Measurements from ENCODE around the gene FTL.

FTL gene

DNA sequence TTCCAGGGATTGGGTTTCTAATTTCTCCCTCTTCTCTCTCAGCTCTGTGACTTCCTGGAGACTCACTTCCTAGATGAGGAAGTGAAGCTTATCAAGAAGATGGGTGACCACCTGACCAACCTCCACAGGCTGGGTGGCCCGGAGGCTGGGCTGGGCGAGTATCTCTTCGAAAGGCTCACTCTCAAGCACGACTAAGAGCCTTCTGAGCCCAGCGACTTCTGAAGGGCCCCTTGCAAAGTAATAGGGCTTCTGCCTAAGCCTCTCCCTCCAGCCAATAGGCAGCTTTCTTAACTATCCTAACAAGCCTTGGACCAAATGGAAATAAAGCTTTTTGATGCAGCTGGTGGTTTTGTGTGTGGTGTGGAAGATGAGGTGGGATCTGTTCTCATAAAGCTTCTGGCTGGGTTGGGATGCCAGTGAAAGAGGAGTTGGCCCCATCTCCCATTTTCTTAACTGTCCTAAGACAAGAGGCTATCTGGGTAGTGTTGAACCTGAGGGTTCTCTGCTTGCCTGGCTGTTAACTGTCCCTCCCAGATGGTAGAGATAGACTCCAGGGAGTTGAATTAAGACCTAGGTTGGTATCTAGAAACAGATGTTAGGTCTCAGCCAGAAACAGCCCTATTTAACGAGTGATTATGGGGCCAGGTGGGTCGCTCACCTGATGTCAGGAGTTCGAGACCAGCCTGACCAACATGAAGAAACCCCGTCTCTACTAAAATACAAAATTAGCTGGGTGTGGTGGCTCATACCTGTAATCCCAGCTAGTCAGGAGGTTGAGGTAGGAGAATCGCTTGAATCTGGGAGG, 1.6 kb downstream of the FTL start:
- FAIRE-seq = no peak

DNA sequence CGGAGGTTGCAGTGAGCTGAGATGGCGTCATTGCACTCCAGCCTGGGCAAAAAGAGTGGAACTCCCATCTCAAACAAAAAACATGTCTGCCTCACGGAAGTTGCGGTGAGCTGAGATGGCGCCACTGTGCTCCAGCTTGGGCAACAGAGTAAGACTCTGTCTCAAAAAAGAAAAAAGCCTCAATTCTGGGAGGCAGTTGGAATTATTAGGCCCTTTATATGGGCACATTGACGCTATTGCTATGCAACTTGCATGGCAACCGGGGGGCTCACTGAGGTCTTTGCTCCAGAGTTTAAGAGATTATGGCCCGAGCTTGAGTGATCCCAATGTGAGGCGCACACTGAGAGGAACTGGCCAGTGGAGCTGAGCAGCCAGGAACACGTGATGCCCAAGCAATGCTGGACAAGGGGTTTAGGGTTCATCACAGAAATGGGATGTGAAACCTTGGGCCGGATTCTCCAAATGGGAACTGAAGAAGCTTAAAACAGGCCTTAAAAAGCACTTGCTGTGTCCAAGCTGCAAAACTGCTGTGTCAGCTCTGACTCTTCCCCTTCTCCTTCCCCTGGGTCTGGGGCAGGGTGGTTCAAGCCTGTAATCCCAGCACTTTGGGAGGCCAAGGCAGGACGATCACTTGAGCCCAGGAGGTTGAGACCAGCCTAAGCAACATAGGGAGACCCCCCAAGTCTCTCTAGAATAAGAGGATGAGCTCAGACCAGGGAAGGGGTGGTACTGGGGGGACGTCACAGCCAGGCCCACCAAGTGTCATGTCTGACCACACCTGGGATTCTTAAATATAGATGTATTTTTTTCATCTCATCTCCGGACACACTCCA, 2.5 kb downstream of the FTL start:
- FAIRE-seq = no peak

DNA sequence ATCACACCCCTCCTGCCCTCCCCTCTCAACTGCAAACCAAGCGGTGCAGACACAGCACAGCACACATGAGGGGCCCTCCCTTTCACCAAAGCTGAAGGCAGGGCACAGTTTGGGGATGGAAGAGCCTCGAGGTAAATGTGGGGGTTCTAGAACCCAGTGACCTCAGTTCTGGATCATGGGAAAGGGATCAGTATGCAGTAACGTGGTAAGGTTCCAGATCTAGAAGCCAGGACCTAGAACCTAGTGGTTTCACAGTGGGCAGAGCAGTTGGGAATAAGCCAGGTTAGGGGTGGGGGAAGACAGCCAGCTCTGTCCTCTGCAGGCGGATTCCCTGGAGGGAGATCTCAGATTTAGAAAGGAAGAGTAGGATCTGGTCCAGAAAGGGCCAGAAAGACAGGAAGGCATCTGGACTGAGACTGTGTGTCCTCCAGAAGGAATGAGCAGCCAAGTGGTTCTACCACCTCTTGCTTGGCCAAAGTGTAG, 3.1 kb downstream of the FTL start:
- FAIRE-seq = no peak

DNA sequence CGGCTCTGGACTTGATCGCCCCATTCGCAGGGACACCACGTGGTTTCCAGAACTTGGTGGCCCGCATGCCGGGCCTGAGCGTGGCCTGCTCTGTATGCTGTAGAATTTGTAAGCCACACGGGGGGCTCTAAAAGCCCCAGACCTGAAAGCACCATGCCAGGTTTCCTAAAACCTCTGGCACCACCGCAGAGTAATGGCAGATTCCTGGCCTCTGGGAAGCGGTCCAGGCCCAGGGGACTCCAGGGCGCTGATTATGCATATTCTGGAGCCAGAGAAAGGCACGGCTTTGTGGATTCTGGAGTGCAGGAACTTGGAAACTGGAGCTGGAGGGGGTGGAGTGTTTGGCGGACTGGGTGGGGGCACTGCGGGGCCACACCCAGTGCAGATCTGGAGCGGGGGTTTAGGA, 3.7 kb downstream of the FTL start:
- no peak for FAIRE-seq

DNA sequence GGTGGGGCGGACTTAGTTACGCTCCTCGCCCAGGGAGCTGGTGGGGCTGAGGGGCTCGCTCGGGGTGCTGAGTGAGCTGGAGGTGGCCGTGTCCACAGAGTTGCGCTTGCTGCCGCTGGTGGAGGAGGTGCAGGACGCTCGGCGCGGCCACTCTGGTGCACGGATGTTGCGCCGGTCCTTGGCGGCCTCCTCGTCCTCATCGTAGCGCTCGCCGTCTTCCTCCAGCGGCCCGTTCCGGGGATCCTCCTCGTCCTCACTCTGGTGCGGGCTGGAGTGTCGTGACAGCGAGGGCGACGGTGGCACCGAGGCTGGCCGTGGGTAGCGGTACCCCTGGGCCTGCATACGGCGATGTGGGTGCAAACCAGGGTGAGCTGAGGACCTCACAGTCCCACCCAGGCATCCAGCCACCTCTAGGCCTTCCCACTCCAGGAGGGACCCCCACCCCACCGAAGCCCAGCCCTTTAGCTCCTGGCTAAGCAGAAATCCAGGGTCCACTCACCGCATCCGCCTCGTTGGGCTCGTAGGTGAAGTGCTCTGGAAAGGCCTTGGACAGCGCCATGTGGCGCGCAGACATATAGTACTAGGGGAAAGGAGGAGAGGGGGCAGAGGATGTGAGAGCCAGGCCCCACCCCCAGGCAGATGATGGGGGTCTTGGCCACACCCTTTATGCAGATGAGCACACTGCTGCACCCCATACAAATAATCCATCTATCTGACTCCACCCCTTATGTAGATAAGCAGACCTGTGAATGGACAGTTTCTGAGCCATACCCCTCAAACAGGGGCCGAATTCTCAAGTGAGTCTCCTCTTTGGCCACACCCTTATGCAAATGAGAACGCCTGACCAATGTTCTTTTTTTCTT, 4.4 kb downstream of the FTL start:
- no peak for FAIRE-seq

DNA sequence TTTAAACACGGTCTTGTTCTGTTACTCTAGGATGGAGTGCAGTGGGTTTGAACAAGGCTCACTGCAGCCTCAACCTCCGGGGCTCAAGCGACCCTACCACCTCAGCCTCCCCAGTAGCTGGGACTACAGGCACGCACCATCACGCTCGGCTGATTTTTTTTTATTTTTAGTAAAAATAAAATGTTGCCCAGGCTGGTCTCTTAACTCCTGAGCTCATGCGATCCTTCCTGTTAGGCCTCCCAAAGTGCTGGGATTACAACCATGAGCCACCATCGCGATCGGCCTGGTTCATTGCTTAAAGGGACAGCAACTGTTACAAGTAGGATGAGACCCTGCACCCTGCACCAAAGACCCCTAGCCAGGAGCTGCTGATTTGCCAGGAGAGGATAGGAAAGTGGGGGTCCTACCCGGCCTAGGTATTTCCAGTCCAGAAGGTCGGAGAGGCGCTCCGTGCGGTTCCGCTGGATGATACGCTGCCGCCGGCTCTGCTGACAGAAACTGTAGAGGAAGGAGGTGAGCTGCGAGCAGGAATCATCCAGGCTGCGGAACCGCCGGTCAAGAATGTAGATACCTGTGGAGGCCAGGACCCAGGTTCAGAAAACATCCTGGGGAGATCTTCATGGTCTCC, 5.1 kb downstream of the FTL start:
- FAIRE-seq = no peak

DNA sequence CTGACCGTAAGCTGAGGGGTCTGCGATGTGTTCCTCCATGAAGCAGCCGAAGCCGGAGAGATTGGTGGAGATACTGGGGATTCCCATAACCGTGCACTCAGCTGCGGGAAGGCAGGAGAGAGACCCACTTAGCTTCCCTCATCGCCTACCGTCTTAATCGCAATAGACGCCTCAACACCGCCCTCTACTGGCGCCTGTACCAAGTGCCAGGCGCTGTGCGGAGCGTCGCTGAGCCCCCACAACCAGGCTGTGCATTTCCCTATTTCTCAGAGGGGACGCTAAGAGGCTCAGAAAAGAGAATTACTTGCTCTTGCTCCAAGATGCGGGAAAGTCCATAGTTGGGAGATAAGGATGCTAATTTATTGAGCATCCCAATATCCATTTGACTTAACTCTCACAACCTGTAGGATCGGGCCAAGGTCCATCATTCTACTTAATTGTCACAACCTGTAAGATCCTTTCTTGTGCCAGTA, 5.8 kb downstream of the FTL start:
- no peak for FAIRE-seq

DNA sequence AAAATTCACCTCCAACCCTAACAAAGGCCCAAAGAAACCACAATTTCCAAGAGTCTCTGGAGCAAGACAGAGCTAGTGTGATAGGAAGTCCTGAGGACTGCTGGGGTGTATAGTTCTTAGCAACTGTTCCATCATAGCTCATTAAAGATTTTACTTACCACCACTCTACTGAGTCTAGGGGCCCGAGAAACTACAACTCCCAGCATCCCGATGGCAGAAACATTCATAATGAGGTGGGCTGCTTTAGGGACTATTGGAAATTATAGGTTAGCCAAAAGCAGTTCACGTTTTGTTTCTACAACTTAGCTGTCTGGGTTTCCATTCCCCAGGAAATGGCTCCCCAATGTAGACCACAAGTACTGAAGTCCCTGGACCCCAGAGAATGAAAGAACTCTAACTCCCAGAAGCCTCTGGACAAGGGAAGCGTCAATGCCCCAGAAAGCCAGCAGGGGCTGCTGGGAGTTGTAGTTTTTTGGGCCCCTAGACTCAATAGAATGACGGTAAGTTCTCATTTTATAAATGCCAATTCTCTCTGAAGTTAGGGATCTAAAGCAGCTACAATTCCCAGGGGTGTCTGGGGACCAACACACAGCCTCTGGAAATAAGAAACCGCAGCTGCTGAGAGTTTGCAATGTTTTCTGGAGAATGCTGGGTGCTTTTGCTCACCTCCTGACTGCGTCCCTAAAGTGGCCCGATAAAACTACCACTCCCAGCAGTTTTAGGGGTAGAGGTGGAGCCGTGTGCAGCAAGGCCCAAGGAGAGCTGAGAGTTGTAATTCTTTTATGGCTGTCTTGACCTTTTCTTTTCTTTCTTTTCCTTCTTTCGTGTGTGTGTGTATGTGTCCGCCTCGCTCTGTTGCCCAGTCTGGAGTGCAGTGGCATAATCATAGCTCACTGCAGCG, 11.1 kb downstream of the FTL start:
- FAIRE-seq = no peak

DNA sequence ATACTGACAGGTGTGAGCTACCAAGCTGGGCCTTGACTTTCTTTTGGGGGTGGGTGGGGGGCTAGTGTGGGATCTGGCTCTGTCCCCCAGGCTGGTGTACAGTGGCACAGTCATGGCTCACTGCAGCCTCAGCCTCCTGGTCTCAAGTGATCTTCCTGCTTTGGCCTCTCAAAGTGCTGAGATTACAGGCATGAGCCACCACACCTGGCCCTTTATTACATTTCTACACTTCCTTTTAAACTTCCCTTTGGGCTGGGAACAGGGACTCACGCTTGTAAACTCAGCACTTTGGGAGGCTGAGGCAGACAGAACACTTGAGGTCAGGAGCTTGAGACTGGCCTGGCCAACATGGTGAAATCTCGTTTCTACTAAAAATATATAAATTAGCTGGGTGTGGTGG, 12.0 kb downstream of the FTL start:
- no peak for FAIRE-seq

DNA sequence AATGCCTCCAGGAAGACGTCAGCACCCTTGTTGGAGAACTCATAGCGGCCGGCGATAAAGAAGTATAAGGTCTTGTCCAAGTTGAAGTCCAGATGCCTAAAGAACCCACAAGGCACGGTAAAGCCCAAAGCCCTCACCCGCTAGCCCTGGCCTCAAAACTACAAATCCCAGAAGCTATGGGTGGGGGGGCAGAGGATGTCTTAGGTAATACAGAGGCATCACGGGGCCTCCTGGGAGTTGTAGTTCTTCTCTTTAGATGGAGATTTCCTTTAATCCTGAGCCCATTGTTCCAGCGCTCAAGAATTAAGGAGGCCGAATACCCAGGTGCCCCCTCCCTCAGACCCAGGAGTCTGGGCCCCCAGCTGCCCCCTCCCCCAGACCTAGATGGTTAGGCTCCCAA, 17.2 kb downstream of the FTL start:
- FAIRE-seq = no peak

DNA sequence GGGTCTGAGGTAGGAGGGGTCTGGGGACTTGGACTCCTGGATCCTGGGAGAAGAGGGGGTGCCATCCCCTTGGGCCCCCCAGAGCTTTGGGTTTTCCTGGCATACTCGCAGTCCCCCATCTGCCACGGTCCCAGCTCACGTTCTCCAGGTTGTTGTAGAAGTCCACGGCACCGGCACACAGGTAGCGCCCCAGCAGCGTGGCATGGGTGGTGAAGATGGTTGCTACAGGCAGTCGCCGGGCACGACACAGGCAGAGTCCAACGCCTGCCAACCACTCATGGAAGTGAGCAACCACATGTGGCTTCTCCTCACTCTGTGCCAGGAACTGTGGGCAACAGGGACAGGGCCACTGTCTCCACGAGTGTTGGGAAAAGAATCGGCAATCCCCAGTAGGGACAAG, 20.6 kb downstream of the FTL start:
- no peak for FAIRE-seq

DNA sequence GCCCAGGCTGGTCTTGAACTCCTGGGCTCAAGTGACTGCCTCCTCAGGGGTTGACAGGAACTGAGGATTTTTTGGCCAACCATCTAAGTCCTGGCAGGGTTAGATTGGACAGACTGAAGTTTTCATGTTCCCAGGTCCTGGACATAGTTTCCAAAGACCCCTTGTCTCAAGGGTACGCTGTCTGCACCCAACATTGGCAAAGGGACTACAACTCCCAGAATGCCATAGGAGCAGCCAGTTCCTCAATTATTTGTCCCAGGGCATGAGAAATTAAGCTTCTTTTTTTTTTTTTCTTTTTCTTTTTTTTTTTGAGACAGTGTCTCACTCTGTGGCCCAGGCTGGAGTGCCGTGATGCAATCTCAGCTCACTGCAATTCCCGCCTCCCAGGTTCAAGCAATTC, 21.1 kb downstream of the FTL start:
- FAIRE-seq = no peak

DNA sequence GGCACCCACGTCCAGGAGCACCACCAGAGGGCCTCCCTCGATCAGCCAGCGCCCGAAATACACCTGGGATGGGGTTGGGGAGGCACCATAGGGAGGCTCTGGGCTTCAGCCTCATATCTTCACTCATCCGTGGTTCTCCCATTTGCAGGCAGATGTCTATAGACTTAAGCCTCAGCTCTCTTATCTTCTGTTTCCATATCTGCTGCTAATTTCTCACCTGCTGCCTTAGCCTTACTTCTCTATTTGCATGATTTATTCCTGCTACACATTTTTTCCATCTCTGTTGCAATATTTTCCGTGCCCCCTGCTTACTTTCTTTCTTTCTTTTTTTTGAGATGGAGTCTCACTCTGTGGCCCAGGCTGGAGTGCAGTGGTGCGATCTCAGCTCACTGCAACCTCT, 22.2 kb downstream of the FTL start:
- FAIRE-seq = no peak

DNA sequence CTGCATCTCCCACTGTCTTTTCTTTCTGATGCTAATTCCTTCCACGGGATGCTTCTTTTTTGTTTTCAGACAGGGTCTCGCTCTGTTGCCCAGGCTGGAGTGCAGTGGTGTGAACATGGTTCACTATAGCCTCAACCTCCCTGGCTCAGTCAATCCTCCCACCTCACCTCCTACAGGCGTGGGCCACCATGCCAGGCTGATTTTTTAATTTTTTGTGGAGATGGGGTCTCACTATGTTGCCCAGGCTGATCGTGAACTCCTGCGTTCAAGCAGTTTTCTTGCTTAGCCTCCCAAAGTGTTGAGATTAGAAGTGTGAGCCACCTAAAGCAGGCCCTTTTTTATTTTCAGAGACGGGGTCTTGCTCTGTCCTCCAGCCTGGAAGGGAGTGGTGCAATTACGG, 23.2 kb downstream of the FTL start:
- FAIRE-seq = no peak

DNA sequence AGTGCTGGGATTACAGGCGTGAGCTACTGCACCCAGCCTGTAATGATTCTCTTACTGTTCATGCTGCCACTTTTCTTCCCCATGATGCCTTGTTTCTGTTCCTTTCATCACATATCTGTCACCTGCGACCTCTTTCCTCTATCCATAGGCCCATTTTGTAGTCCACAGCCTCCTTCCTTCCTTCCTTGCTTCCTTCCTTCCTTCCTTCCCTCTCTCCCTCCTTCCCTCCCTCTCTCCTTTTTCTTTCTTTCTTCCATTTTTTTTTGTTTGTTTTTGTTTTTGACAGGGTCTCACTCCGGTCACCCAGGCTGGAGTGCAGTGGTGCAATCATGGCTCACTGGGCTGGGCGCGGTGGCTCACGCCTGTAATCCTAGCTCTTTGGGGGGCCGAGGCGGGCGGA, 23.8 kb downstream of the FTL start:
- FAIRE-seq = no peak

DNA sequence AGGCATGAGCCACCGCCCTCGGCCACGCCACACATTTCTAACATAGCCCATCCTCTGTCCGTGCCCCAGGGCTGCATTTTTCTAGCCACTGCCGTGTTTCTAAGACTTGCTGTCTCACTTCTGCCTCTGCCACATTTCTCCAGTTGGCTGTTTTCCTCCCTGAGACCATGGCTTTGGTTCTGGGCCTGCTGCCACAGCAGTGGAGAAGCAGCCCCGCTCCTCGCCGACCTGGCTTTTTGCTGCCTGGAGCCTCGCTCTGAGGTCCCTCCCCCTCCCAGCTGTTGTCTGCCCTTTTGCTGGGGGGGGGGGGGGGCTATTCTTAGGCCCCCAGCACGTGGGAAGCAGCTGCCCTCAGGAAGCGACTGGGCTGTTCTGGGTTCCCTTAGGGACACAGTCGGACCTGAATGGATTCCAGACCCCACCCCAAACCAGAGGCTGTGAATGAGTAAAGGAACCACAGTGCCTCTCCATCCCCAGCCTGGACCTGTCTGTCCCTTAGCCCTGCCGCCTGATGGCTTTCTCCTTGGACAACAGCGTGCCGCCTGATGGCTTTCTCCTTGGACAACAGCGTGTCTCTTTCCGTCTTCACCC, 24.7 kb downstream of the FTL start:
- FAIRE-seq = no peak

DNA sequence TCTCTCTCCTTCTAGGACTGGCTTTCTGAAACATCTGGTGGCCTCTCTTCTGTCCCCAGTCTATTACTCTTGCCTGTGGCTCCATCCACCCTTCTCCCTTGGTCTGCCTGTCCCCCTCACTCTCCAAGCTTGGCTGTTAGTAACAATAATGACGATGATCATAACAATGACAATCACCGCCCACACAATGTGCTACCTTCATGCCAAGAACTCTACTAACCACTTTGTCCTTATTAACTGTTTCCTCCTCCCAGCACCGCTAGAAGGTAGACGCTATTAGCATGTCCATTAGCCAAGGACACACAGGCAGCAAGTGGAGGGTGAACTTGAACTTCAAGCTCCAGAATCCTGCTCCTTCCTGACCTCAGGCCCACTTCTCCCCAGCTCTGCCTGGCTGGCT, 25.3 kb downstream of the FTL start:
- FAIRE-seq = no peak

DNA sequence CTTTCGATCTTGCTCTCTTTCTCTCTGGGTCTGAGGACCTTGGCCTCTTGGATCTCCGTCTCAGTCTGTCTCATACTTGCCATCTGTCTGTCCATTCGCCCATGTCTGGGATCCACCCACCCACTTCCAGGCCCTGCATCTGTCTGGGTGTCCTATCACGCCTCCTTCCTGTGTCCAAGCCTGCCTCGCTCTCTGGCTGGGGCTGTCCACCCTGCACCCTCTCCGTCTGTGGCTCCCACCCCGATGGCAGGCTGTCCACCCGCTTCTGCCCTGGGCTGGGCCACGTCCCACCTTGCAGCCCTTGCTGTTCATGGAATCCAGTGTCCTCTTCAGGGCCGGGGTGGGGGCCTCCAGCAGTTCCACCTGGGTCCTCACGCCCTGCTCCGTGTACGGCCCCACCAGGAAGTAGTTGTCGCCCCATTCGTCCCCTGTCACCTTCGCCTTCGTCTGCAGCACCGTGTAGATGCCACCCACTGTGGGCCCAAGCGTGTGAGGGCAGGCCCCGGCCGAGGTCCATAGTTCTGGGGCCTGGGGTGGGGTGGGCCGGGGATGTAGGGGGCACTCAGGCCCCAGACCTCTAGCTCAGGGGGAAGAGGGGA, 26.0 kb downstream of the FTL start:
- no peak for FAIRE-seq

DNA sequence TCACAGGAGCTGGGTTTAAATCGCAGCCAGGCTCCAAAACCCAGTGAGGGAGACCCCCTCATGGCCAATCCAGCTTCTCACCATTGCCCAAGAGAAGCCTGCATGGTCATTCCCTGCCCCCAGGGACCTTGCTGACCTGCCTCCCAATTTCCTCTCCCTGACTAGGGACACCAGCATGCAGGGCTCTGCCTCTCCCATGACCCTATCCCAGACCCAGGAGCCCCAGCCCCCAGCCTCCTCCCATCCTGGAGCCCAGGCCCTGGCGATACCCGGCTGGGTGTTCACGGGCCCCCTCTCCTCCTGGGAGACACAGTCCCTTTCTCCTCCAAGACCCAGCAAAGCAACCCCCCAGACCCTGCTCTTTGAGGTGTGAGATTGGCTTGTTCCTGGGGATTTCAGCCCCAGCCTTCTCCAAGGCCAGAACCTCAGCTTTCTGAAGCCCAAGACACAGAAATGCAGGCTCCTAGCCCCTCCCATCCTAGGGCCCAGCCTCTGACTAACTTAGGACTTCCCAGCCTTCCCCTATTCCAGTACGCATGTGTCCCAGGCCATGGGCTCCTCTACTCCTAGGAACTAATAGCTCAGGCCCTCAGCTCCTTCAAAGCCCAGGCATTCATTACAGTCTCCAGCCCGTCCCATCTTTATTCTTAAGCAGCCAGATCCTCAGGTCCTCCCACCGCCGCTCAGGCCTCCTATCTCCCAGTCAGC, 26.9 kb downstream of the FTL start:
- no peak for FAIRE-seq

All from endometrium (tissue), 2 donors.